Suprapubic skin (tissue), 4 donors: ENCODE results near the gene MAD1L1. TPM values are rescaled to one million over a fixed set of nuclear protein-coding genes. Genes with fewer than 3 reads are reported as not detected.
A peak's percentile ranks its signal among the peaks of the same experiment; 100 is the strongest.

Experiments
- DNase-seq, 2 donors: peaks; one replicate each; pipeline ENCODE4 v3.0.0-alpha.2; 2019; ENCODE audit warnings: low spot score in 2 of 2
- H3K27ac ChIP-seq: fragments of 200-600 bp; sonication (generic); one replicate; pipeline ENCODE4 v1.5.1; 2019
- H3K27me3 ChIP-seq: fragments of 200-600 bp; sonication (generic); one replicate; pipeline ENCODE4 v1.5.1; 2019
- H3K36me3 ChIP-seq: fragments of 200-600 bp; sonication (generic); one replicate; pipeline ENCODE4 v1.5.1; 2019
- H3K4me1 ChIP-seq: fragments of 200-600 bp; sonication (generic); one replicate; pipeline ENCODE4 v1.5.1; 2019
- H3K4me3 ChIP-seq: fragments of 200-600 bp; sonication (generic); one replicate; pipeline ENCODE4 v1.5.1; 2019; ENCODE audit warnings: mild to moderate bottlenecking
- H3K9me3 ChIP-seq: fragments of 200-600 bp; sonication (generic); one replicate; pipeline ENCODE4 v1.5.1; 2019
- CTCF ChIP-seq, 2 donors: fragments of 200-600 bp in 1 of 2; fragments of 450-650 bp in 1 of 2; sonication (generic) in 1 of 2; IDR thresholded peaks; one replicate each; pipeline ENCODE4 v1.5.1; 2016 to 2019; ENCODE audit warnings: antibody characterized with exemption in 2 of 2, mild to moderate bottlenecking in 1 of 2, moderate library complexity in 1 of 2
- EP300 ChIP-seq: sonication (generic); formaldehyde crosslinking; IDR thresholded peaks from one replicate; pipeline ENCODE4 v1.6.1; 2017; ENCODE audit warnings: antibody characterized with exemption
- POLR2A ChIP-seq, 2 donors: fragments of 450-650 bp; IDR thresholded peaks; one replicate each; pipeline ENCODE4 v1.6.1; 2017; ENCODE audit warnings: antibody characterized with exemption in 2 of 2, mild to moderate bottlenecking in 2 of 2, moderate library complexity in 2 of 2
- POLR2AphosphoS5 ChIP-seq, 3 donors: sonication (generic); formaldehyde crosslinking; IDR thresholded peaks; one replicate each; pipeline ENCODE4 v1.6.1; 2017; ENCODE audit warnings: antibody characterized with exemption in 3 of 3
- WGBS: methylation state at CpG from one replicate; pipeline ENCODE4 v1.1.5; 2018; 5-methylcytosine and 5-hydroxymethylcytosine counted together
- total RNA-seq, 4 donors: library from RNA; depleted of rRNA; stranded (reverse); fragments of >200 nt; gene quantifications; one replicate each; pipeline ENCODE4 v1.1.0, GENCODE V29; 2016

MAD1L1 gene
- total RNA-seq, 4 donors from 2014 or later = 53.2 to 69.8 (median 62.2) TPM

GRCh38 chr7:1814089-1814811 is 418.5 kb downstream of the MAD1L1 start:
- Histone ChIP-seq H3K27ac (no peak overlapping the region), H3K4me3 (no peak overlapping the region), H3K27me3 (no peaks in the 10 kb centered on the region), H3K9me3 (no peaks in the 10 kb centered on the region), H3K36me3 (no peaks in the 10 kb centered on the region), H3K4me1 (peaks cover 38% of the 10 kb centered on the region)
- TF ChIP-seq CTCF (IDR thresholded peaks at IDR 0.05) (no peak), EP300 (no peak), POLR2A (IDR thresholded peaks at IDR 0.05) (no peak), POLR2AphosphoS5 (IDR thresholded peaks at IDR 0.05) (no peak)
- peak in 1 of 2 donors; percentile 52 for DNase-seq
- WGBS = 92% methylated on average over 8 of the region's 22 CpGs

- no peak overlapping the region for H3K4me3 ChIP-seq
- 98% methylated on average over 8 of the region's 18 CpGs for WGBS
- peaks cover 38% of the 10 kb centered on the region for H3K4me1 ChIP-seq
- peak in 1 of 2 donors; percentile 62 for DNase-seq
- H3K36me3 ChIP-seq = no peaks in the 10 kb centered on the region
- H3K9me3 ChIP-seq = no peaks in the 10 kb centered on the region
- H3K27ac ChIP-seq = no peak overlapping the region
- TF ChIP-seq CTCF (IDR thresholded peaks at IDR 0.05) = no peak
- TF ChIP-seq POLR2A (IDR thresholded peaks at IDR 0.05) = no peak
- TF ChIP-seq POLR2AphosphoS5 (IDR thresholded peaks at IDR 0.05) = no peak
- TF ChIP-seq EP300 = no peak
- no peaks in the 10 kb centered on the region for H3K27me3 ChIP-seq
Observed at GRCh38 chr7:1813394-1814088, 419.2 kb downstream of the MAD1L1 start.

- TF ChIP-seq EP300 (no peak), CTCF (IDR thresholded peaks at IDR 0.05) (no peak), POLR2A (IDR thresholded peaks at IDR 0.05) (no peak), POLR2AphosphoS5 (IDR thresholded peaks at IDR 0.05) (no peak)
- 53% methylated on average over 25 of the region's 33 CpGs for WGBS
- DNase-seq = peak in 1 of 2 donors; percentile 52
- no peak overlapping the region for H3K4me3 ChIP-seq
- no peak overlapping the region for H3K27ac ChIP-seq
- no peaks in the 10 kb centered on the region for H3K36me3 ChIP-seq
- no peaks in the 10 kb centered on the region for H3K9me3 ChIP-seq
- no peaks in the 10 kb centered on the region for H3K27me3 ChIP-seq
- peaks cover 33% of the 10 kb centered on the region for H3K4me1 ChIP-seq
Observed at GRCh38 chr7:1812509-1813393, 420.0 kb downstream of the MAD1L1 start.

GRCh38 chr7:1811850-1812508 is 420.8 kb downstream of the MAD1L1 start:
- WGBS = 54% methylated on average over 6 of the region's 9 CpGs
- Histone ChIP-seq H3K4me1 (peaks cover 32% of the 10 kb centered on the region), H3K27ac (no peak overlapping the region), H3K36me3 (no peaks in the 10 kb centered on the region), H3K27me3 (no peaks in the 10 kb centered on the region), H3K4me3 (no peak overlapping the region), H3K9me3 (no peaks in the 10 kb centered on the region)
- peak in 1 of 2 donors; percentile 34 for DNase-seq
- no peak for TF ChIP-seq POLR2AphosphoS5 (IDR thresholded peaks at IDR 0.05)
- TF ChIP-seq POLR2A (IDR thresholded peaks at IDR 0.05) = no peak
- no peak for TF ChIP-seq EP300
- no peak for TF ChIP-seq CTCF (IDR thresholded peaks at IDR 0.05)
